GM21737 (cell line): ENCODE results near the gene SURF4.
"Not testable (repeated sequence)": the region's sequence is repeated elsewhere in the genome, so short reads cannot be mapped to it uniquely, and the experiment has no call there.

Source experiments
- ATAC-seq: cut with Tn5 transposase; IDR thresholded peaks from one replicate; pipeline ENCODE4 v1.9.1; 2021; ENCODE audit warnings: mild to moderate bottlenecking, moderate library complexity; ENCODE audit not compliant: unreplicated experiment

The SURF4 gene

DNA sequence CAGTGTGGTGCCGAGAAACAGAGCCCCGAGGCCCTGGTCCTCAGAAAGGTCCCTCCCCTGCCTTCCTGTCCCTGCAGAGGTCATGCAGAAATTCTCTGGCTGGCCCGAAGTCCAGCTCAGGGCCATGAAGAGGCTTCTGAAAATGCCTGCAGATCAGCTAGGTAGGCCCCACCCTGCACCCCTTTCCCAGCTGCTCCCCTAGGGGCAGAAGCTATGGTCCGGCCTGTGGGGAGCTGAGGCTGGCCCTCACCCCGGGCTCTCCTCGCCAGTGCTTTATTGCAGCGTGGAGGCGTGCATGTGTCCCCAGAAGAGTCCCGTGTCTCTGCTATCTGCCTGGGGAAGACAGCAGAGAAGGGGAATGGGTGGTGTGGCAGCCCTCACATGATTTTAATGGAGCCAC is 22.0 kb upstream of the SURF4 start:
- no peak for ATAC-seq

DNA sequence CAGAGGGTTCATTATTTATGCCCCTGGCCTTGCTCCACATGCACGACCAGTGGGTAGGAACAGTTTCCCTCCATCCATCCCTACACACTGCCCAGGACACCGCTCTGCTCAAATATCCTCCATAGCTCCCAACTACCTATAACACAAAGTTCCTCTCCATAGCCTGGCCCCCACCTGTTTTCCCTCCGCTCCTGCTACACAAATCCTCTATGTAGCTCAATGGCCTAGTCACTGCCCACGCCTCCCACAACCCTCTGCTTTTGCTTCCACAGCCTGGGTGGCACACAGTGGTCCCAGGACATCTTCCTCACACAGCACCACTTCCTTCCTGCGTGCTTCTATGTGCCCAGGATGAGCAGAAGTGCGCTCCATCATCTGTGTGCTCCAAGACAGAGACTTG is 21.5 kb upstream of the SURF4 start:
- ATAC-seq = no peak

DNA sequence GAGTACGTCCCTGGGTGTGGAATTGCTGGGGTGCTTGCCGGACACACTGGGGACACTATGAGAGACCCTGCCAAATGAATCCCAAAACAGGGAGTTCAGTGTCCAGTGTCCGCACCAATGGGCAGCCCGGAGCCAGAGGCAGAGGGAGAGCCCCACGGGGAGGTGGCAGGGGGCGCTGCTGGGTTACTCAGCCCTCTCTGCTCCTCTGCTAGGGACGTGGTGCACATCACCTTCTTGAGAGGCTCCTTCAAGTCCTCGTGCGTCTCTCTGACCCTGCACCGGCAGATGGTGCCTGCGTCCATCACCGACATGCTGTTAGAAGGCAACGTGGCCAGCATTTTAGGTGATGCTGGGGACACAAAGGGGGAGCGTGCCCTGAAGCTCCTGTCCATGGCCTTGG is 21.1 kb upstream of the SURF4 start:
- no peak for ATAC-seq

DNA sequence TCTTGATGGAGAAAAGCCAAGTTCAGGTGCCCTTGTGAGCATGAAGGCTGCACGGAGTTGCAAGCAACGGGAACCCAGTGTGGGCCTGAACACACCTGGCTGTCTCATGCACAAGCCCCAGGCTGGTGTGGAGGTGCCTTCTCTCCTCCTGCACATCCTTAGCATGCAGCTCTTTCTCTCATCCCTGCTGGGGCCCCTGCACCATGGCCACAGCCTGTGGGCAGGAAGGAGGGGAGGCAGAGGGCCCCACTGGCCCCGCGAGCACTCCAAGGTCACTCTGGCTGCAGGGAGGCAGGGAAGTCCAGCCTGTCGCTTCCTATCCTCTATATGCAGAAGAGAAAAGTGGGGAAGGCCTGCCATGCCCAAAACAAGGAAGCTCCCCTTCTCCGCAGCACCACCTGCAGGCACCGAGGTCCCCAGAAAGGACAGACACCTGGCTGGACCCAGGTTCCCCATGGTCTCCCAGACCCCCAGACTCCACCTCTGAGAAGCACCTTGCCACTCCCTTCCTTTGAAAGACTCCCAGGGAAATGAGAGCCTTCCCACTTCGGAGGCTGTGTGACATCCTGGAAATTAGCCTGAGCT is 18.9 kb upstream of the SURF4 start:
- ATAC-seq = no peak

DNA sequence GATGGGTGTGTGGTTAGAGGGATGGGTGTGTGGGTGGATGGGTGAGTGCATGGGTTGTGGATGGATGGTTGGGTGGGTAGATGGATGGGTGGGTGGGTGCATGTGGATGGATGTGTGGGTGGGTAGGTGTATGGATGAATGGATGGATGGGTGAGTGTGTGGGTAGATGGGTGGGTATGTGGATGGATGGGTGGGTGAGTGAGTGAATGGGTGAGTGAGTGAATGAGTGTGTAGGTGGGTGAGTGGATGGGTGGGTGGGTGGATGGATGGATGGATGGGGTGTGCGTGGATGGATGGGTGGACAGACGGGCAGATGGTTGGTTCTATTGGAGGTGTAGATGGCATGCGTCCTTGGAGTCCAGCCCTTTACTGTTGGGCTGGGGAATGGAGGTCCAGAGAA is 17.5 kb upstream of the SURF4 start:
- ATAC-seq = no peak

DNA sequence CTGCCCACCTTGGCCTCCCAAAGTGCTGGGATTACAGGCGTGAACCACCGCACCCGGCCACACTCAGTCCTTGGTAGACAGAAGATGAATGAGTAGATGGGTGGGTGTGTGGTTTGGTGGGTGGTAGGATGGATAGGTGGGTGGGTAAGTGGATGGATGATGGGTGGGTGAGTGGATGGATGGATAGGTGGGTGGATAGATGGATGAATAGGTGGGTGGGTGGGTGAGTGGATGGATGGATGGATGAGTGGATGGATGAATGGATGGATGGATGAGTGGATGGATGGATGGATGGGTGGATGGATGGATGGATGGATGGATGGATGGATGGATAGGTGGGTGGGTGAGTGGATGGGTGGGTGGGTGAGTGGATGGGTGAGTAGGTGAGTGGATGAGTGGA is 16.4 kb upstream of the SURF4 start:
- ATAC-seq = not testable (repeated sequence)

DNA sequence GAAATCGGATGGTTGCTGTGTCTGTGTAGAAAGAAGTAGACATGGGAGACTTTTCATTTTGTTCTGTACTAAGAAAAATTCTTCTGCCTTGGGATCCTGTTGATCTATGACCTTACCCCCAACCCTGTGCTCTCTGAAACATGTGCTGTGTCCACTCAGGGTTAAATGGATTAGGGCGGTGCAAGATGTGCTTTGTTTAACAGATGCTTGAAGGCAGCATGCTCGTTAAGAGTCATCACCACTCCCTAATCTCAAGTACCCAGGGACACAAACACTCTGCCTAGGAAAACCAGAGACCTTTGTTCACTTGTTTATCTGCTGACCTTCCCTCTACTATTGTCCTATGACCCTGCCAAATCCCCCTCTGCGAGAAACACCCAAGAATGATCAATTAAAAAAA is 15.6 kb upstream of the SURF4 start:
- ATAC-seq = not testable (repeated sequence)

DNA sequence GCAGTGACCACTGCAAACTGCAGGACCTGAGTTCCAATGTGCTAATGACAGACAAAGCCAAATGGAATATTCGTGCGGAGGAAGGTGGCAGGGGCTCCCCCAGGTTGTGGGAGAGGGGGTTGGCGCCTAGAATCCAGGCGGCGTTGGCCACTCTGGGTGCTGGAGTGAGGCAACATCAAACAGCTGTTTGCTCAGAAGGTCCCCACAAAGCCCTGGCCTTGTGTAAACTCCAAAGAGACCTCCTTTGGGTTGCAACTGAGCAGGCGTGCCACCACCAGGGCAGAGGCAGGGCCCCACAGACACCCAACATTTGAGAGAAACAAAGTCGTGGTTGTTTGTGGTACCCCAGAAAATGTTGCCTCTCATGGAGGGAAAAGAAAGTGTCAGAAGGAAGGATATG is 14.9 kb upstream of the SURF4 start:
- ATAC-seq = no peak

DNA sequence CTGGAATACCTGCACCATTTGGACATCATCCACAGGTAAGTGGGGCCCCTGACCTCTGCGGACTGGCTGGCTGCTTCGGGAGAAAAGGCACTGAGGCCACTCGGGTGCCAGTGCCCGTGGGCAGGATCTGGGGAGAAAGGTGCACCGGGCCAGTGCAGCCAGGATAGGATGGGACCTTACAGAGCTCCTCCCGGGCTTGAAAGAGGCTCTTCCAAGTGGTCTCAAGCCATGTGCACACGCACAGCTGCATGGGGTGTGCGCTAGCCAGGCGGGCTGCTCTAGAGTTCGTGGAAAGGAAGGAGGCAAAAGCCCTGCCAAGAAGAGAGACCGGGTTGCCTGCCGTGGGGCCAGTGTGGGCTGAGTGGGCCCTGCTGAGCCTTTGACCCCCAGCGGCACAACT is 13.7 kb upstream of the SURF4 start:
- no peak for ATAC-seq

DNA sequence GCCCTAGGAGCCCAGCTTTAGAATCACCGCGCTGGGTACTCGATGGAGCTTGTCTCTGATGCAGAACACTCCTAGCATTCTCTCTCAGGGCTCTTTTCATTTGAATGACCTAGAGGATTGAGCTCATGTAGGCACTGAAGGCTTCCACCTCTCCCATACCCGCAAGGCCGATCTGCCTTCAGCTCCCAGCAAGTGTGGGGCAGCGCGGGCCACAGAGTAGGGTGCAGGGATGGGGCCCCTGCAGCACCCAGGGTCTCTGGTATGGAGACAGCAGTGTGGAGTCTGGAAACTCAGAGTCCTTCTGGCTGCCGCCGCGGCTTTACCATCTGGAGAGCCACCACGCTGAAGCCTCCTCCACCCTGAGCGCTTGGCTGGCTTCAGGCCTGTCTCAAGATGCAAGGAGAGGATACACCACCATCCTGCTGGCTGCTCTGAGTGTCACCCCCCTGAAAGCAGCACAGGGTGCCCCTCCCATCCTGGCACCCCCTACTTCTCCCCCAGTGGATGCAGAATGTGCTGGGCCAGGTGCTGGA is 13.2 kb upstream of the SURF4 start:
- ATAC-seq = no peak

DNA sequence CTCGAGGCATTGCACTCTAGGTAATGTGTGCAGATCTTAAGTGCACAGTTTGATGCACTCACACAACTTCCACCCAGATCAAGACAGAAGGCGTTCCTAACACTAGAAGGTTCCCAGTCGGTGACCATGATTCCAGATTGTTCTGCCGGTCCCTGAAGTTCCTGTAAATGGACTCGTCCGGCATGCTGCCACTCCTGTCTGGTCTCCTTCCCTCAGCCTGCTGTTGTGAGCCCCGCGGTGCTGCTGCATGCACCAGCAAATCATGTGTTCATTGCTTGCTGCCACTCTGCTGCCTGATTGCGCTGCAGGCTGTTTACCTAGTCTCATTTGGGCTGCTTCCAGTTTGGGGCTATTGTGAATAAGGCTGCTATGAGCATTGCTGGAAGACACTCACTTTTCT is 11.8 kb upstream of the SURF4 start:
- no peak for ATAC-seq

DNA sequence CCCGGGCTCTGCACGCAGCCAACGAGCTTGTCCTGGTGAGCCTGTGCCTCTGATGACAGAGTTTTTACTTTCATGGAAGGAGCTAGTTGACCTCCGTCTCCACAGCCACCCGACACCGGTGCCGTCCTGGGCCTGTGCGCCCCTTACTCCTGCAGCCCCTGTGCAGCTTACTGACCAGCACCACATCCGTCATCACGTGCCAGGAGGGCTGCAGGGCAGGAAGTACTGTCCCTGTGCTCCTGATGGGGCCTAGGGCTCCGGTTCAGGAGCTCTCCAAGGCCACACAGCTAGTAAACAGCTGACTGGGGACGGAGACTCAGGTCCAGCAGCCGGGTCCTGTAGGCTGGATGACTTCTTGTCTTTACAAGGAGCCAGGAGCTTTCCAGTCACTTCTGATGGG is 10.5 kb upstream of the SURF4 start:
- no peak for ATAC-seq

DNA sequence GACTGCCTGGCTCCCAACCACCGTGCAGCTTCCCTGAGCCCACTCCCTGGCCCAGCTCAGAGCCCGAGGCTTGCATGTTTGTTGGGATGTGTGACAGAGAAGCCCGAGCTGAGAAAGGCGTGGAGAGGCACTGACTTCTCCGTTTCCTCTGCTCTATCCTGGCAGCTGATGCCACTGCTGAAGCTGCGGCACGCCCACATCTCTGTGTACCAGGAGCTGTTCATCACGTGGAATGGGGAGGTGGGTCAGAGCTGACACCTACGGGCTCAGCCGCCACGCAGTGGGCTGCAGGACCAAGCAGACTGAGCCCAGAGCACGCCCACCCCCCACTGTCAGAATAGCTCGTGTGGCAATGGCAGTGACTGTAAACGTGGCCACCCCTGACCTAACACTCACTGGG is 9.6 kb upstream of the SURF4 start:
- no peak for ATAC-seq

DNA sequence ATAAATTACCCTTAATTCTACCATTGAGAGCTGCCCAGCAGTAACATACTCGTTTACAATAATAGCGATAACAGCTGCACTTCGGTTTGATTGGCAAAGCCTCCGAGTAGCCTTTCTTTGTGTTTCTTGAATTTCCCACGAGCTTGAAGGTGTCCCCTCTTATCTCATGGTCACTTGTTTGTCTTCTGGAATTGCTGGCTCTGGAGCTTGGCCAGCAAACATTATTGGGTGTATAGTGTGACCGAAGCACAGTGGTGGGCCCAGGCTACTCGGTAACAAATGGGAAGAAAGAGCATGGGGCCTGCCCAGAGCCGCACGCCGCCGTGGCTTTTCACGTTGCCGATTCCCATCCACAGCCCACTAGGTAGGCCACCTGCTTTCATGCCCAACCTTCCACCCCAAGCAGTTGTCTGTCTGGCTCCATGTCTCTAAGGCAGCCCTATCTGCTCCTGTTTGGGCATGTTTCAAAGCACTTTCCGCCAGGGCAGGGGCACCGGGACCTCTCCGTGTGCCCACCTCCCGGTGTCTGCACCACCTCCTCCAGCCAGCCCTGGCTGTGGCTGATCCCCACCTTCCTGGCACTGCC is 9.0 kb upstream of the SURF4 start:
- no peak for ATAC-seq

DNA sequence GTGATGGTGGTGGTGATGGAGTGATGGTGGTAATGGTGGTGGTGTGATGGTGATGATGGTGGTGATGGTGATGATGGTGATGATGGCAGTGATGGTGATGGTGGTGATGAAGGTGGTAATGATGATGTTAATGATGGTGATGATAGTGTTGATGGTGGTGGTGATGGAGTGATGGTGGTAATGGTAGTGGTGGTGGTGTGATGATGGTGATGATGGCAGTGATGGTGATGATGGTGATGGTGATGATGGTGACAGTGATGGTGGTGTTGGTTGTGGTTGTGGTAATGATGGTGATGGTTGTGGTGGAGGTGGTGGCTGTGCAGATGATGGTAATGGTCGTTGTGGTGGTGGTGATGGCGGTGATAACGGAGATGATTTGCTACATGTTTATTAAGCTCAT is 7.6 kb upstream of the SURF4 start:
- ATAC-seq = no peak

DNA sequence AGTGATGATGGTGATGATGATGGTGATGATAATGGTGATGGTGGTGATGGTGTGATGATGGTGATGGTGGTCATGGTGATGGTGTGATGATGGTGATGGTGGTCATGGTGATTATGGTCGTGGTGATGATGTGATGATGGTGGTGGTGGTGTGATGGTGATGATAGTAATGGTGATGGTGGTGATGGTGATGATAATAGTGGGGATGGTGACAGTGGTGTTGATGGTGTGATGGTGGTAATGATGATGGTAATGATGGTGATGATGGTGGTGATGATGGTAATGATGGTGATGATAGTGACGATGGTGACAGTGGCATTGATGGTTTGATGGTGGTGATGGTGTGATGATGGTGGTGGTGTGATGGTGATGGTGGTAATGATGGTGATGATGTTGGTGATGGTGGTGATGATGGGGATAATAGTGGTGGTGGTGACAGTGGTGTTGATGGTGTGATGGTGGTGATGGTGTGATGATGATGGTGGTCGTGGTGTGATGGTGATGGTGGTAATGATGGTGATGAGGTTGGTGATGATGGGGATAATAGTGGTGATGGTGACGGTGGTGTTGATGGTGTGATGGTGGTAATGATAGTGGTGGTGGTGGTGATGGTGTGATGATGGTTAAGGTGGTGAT is 6.8 kb upstream of the SURF4 start:
- no peak for ATAC-seq

DNA sequence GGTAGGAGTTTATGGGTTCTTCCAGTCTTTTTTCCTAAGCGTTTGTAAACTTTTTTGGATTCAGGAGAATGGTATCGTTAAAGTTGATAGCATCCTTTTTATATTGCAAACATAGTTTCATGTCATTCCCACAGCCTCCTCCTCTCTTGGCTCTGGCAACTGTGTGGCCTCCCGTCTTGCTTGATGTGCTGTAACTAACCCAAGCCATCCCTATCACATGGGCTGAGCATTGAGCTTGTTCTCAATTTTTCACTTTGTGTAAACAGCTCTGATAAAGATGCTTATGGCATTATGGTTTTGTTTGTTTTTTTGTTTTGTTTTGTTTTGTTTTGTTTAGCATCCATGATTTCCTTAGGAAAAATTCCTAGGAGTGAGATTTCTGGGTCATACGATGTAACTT is 4.9 kb upstream of the SURF4 start:
- no peak for ATAC-seq

DNA sequence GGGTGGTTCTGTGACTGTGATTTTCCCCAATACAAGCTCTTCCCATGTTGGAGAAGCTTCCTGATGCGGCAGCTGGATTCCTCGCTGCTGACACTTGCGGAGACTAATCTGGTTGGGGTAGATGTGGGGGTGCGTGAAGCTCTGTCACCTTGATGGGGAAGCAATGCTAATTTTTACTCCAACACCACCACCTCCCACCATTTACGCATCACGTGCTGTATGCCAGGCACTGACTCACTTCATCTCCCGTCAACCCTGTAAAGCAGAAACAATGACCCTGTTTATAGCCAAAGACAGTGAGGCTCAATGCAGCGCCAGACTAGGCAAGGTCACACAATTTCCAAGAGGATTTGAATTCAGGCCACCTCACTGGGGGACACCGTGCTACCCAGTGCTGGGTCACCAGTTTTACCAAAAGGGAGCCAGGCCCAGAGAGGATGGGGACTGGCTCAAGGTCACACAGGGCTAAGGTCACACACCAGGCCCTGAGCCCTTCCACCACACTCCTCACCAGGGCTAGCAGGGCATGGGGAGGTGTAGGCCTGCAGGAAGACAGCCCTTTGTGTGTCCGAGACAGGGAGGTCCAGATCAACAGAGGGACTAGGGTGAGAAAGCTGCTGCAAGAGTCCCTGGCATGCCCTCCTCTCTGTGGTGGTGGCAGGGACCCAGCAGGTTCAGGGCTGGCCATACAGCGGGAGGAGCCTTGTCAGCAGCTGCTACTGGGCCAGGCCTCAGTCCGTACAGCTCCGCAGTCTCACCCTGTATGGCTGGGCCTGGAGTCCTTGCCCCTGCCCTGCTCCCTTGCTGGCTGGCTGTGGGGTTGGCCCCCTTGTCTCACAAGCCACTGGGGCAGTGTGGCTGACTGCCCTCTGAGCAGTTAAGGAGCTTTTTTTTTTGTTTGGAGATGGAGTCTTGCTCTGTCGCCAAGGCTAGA is 3.6 kb upstream of the SURF4 start:
- no peak for ATAC-seq

DNA sequence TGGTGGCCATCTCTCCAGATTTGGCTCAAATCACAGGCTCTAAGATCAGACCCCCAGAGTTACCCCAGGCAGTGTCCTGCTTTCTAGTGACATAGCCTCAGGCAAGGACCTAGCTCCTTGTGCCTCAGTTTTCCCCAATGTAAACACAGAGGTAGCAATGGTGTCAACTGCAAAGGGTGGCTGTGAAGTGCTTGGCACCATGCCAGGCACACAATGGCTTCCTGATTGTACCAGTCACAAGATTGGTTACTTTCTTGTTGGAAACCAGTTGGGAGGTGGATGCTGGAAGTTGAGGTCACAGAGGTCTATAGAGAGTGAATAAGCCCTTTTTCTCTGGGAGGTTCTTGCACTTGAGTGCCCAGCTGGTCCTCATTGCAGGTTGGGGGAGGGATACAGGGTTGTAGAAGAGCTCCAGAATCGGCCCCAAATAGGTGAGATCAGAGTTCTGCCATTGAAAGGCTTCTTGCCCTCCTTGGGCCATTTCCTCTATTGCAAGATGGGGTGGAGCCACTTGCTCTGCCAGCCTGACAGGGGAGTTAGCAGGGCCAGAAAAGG is 2.6 kb upstream of the SURF4 start:
- ATAC-seq = no peak

DNA sequence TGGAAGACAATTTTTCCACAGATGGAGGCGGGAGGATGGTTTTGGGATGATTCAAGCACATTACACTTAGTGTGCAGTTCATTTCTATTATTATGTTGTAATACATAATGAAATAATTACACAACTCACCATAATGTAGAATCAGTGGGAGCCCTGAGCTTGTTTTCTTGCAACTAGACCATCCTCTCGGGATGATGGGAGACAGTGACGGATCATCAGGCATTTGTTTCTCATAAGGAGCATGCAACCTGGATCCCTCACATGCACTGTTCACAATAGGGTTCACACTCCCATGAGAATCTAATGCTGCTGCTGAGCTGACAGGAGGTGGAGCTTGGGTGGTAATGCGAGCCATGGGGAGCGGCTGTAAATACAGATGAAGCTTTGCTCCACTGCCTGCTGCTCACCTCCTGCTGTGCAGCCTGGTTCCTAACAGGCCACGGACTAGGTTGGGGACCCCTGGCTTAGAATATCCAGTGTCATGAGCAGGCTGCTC is 1.9 kb upstream of the SURF4 start:
- ATAC-seq = no peak

DNA sequence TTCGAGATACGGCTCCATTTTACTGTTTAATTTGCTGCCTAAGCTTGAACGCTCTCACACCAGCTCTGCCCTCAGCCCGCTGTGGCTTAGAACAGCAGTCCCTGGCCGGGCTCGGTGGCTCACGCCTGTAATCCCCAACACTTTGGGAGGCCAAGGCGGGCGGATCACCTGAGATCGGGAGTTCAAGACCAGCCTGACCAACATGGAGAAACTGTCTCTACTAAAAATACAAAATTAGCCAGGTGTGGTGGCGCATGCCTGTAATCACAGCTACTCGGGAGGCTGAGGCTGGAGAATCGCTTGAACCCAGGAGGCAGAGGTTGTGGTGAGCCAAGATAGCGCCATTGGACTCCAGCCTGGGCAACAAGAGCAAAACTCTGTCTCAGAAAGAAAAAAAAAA is 1.4 kb upstream of the SURF4 start:
- not testable (repeated sequence) for ATAC-seq
